Measurements from ENCODE around the gene KRT16. TPM values are rescaled to one million over a fixed set of nuclear protein-coding genes. Genes with fewer than 3 reads are reported as not detected.
"Not testable (repeated sequence)": the region's sequence is repeated elsewhere in the genome, so short reads cannot be mapped to it uniquely, and the experiment has no call there.

The KRT16 gene
- total RNA-seq, 4 donors from 2014 or later, result not detected

GRCh38 chr17:41619036-41619926, 6.7 kb upstream of the KRT16 start:
- H3K27ac ChIP-seq, result no peak overlapping the region
- no peaks in the 10 kb centered on the region for H3K4me1 ChIP-seq
- no peaks in the 10 kb centered on the region for H3K27me3 ChIP-seq
- H3K9me3 ChIP-seq, result no peaks in the 10 kb centered on the region
- no peaks in the 10 kb centered on the region for H3K36me3 ChIP-seq
- intact Hi-C loops (cut with DNase I; ENCODE audit: low total_unique reads), result no loop called here
- DNase-seq, result no peak
- no peak overlapping the region for H3K4me3 ChIP-seq
- TF ChIP-seq, protein P1, sequence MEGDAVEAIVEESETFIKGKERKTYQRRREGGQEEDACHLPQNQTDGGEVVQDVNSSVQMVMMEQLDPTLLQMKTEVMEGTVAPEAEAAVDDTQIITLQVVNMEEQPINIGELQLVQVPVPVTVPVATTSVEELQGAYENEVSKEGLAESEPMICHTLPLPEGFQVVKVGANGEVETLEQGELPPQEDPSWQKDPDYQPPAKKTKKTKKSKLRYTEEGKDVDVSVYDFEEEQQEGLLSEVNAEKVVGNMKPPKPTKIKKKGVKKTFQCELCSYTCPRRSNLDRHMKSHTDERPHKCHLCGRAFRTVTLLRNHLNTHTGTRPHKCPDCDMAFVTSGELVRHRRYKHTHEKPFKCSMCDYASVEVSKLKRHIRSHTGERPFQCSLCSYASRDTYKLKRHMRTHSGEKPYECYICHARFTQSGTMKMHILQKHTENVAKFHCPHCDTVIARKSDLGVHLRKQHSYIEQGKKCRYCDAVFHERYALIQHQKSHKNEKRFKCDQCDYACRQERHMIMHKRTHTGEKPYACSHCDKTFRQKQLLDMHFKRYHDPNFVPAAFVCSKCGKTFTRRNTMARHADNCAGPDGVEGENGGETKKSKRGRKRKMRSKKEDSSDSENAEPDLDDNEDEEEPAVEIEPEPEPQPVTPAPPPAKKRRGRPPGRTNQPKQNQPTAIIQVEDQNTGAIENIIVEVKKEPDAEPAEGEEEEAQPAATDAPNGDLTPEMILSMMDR (IDR thresholded peaks at IDR 0.05), result no peak
- TF ChIP-seq POLR2A (IDR thresholded peaks at IDR 0.05), result no peak

- no peak overlapping the region for H3K27ac ChIP-seq
- intact Hi-C loops (cut with DNase I; ENCODE audit: low total_unique reads), result no loop called here
- H3K36me3 ChIP-seq, result no peaks in the 10 kb centered on the region
- no peak for TF ChIP-seq POLR2A (IDR thresholded peaks at IDR 0.05)
- TF ChIP-seq, protein P1 (IDR thresholded peaks at IDR 0.05), result no peak
- no peaks in the 10 kb centered on the region for H3K4me1 ChIP-seq
- H3K4me3 ChIP-seq, result no peak overlapping the region
- no peak for DNase-seq
- H3K27me3 ChIP-seq, result no peaks in the 10 kb centered on the region
- no peaks in the 10 kb centered on the region for H3K9me3 ChIP-seq
These were observed 5.9 kb upstream of the KRT16 start for GRCh38 chr17:41618341-41619035.

- Histone ChIP-seq H3K4me3 (no peak overlapping the region), H3K4me1 (no peaks in the 10 kb centered on the region), H3K36me3 (no peaks in the 10 kb centered on the region), H3K9me3 (no peaks in the 10 kb centered on the region), H3K27me3 (no peaks in the 10 kb centered on the region), H3K27ac (no peak overlapping the region)
- TF ChIP-seq POLR2A (IDR thresholded peaks at IDR 0.05), result no peak
- TF ChIP-seq, protein P1 (IDR thresholded peaks at IDR 0.05), result no peak
- DNase-seq, result no peak
- intact Hi-C loops (cut with DNase I; ENCODE audit: low total_unique reads), result no loop called here
These were observed 5.1 kb upstream of the KRT16 start for GRCh38 chr17:41617698-41618097.

- no peak overlapping the region for H3K4me3 ChIP-seq
- no peaks in the 10 kb centered on the region for H3K9me3 ChIP-seq
- H3K27ac ChIP-seq, result no peak overlapping the region
- no peaks in the 10 kb centered on the region for H3K36me3 ChIP-seq
- H3K27me3 ChIP-seq, result no peaks in the 10 kb centered on the region
- H3K4me1 ChIP-seq, result no peaks in the 10 kb centered on the region
- no peak for TF ChIP-seq POLR2A (IDR thresholded peaks at IDR 0.05)
- TF ChIP-seq, protein P1 (IDR thresholded peaks at IDR 0.05), result no peak
- DNase-seq, result no peak
- intact Hi-C loops (cut with DNase I; ENCODE audit: low total_unique reads), result no loop called here
These were observed 4.6 kb upstream of the KRT16 start for GRCh38 chr17:41617136-41617535.

- H3K4me1 ChIP-seq; DNase-seq; H3K36me3 ChIP-seq; intact Hi-C loops (cut with DNase I; ENCODE audit: low total_unique reads); H3K9me3 ChIP-seq; H3K4me3 ChIP-seq; H3K27me3 ChIP-seq; H3K27ac ChIP-seq: not testable (repeated sequence)
These were observed 3.9 kb upstream of the KRT16 start for GRCh38 chr17:41616486-41616885.
